UCSD-AML1 (cell line): ENCODE results near the gene PPP1R16B.
"Not testable (repeated sequence)": the region's sequence is repeated elsewhere in the genome, so short reads cannot be mapped to it uniquely, and the experiment has no call there.

Experiments used
- DNase-seq: peaks from one replicate; lab custom pipeline; 2025; ENCODE audit not compliant: unreplicated experiment; lab: John Stamatoyannopoulos, UW

PPP1R16B gene

GRCh38 chr20:38930242-38930569 is 124.7 kb downstream of the PPP1R16B start:
- no peak for DNase-seq

DNA sequence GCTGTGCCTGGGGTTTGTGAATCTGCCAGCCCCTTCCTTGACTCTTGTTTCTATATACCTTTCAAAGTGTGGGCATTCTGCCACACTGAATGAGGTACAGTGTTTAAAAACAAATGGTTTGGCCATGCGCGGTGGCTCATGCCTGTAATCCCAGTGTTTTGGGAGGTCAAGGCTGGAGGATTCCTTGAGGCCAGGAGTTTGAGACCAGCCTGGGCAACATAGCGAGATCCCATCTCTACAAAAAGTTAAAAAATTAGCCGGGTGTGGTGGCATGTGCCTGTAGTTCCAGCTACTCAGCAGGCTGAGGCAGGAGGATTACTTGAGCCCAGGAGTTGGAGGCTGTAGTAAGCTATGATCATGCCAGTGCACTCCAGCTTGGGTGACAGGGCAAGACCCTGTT is 126.5 kb downstream of the PPP1R16B start:
- no peak for DNase-seq

GRCh38 chr20:38932457-38933120 is 127.1 kb downstream of the PPP1R16B start:
- DNase-seq: no peak

- no peak for DNase-seq
These were observed 129.0 kb downstream of the PPP1R16B start for GRCh38 chr20:38934530-38934929.

DNA sequence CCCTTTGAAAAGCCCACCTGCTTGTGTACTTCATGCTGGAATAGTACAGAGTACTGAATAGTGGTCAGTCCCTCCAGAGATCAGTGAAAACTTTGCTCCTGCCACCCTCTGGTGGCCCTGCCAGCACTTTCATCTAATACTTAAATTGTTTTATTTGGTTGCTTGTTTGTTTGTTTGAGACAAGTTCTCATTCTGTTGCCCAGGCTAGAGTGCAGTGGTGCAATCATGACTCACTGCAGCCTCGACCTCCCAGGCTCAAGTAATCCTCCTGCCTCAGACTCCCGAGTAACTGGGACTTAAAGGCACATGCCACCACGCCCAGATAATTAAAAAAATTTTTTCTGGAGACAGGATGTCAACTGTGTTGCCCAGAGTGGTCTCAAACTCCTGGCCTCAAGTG is 129.8 kb downstream of the PPP1R16B start:
- no peak for DNase-seq

DNA sequence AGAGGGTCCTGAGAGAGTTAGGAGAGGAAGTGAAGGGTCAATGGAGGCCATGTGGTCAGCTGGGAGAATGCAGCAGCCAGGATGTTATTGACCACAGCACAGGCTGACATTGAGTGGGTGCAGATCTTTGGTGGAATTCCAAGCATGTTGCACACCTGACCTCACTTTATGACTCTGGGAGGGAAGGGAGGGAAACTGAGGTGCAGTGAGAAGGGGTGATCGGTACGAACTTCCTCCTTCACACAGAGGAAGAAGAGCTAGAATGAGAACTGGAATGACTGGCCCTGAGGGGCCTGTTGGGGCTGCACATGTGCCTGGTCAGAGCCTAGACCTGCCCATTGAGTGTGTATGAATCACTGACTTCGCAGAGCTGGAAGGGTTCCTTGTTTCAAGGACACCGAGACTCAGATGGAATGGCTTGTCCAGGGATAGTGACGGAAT is 130.5 kb downstream of the PPP1R16B start:
- no peak for DNase-seq

GRCh38 chr20:38937000-38937399 is 131.5 kb downstream of the PPP1R16B start:
- DNase-seq: no peak

- DNase-seq: no peak
These were observed 132.5 kb downstream of the PPP1R16B start for GRCh38 chr20:38937978-38938473.

GRCh38 chr20:38939686-38940085 is 134.2 kb downstream of the PPP1R16B start:
- DNase-seq: no peak

- no peak for DNase-seq
These were observed 135.1 kb downstream of the PPP1R16B start for GRCh38 chr20:38940644-38941043.

DNA sequence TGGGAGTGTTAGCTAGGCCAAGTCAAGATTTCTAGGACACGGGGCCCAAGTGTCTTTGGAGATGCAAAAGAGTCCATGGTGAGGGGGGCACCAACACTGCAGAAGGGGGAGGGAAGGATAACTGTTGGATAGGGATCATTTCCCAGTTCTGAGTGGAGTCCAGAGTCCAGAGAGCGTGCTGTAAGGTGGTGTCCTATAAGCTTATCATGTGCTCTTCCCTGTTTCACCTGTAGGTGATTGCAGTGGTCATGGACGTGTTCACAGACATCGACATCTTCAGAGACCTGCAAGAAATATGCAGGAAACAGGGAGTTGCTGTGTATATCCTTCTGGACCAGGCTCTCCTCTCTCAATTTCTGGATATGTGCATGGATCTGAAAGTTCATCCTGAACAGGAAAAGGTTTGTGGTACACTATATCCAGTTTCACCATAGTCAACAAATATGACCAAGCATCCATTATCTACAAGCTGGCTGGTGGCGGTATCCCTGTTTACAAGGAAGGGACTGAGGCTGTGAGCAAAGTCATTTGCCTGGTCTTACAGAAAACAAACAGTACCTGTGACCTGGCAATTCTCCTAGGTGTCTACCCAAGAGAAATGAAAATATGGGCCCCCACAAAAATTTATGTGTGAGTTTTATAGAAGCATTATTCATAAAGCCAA is 136.4 kb downstream of the PPP1R16B start:
- DNase-seq: no peak

GRCh38 chr20:38945012-38945411 is 139.5 kb downstream of the PPP1R16B start:
- DNase-seq: no peak

GRCh38 chr20:38946836-38947235 is 141.3 kb downstream of the PPP1R16B start:
- DNase-seq: no peak

DNA sequence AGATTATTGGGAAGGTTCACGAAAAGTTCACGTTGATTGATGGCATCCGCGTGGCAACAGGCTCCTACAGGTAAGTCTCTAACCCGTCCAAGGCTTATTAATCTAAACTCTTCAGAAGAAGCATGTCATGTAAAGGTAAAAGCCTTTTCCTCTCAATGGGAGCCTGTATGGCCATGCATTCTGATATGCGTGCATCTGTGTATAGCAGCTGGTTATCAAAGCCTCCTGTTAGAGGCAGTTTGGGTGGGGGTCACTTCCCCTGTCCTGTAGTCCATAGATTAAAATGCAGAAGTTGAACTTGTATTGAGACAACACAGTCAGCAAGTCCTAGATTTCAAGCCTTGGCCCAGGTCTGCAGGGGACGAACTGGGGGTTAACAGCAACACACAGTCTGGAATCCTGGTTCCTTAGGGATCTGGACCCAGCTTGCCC is 142.4 kb downstream of the PPP1R16B start:
- DNase-seq: no peak

- DNase-seq: no peak
These were observed 144.8 kb downstream of the PPP1R16B start for GRCh38 chr20:38950254-38950653.

GRCh38 chr20:38951611-38952010 is 146.1 kb downstream of the PPP1R16B start:
- DNase-seq: no peak

- DNase-seq: no peak
These were observed 146.7 kb downstream of the PPP1R16B start for GRCh38 chr20:38952153-38952552.

DNA sequence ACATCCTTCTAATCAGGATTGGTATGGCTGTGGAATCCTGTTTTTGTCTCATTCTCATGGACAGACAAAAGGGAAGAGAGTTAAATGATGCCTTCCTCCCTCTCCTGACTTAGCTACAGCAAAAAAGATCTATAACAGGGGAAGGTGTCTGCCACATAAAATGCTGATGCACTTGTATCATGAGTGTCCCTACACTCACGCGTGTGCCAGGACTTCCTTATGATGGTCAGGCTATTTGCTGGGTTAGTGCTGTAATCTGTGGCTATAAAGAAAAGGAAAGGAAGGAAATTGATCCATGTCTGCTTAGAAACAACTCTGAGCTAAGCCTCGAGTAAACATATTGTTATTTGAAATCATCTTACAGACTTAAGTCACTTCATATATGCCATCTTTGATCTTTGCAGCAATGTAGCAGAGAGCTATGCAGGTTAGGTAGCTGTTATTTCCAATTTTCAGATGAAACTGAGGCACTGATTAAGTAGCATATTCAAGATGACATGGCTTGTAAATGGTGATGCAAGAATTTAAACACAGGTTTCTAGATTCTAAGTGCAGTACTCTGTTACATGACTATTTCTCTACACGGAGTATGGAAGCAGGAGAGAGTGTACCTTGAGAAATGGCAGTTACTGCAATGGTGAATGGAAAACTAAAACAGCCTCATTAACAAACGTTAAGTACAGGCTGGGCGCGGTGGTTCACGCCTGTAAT is 148.3 kb downstream of the PPP1R16B start:
- no peak for DNase-seq

DNA sequence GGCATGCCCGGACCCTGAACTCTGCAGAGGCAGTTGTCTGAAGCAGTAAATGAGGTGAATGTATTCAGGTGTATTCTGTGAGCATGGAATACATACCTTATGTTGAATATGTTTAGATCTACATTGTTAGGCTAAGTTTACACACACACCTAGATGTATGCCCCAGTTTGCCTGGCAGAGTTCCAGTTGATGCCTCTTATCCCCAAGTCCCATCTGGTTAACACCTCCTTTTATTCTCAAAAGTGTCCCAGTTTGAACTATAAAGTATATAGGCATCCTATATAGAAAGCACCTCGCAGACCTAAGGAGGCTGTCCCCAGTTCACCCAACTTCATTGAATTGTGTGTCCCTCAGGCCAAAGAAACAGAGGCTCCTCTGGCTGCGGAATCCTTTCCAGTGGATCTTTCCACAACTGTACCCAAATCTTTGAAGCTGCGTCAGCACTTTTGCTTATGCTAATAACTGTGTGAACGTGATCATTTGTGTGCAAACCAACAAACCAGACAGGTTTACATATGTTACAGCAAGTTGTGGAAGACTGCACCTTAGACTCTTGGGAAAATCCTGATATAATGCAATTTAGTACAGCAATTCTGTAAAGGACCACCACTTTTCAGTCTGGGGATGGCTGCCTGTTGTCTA is 151.9 kb downstream of the PPP1R16B start:
- DNase-seq: no peak

- DNase-seq: no peak
These were observed 152.5 kb downstream of the PPP1R16B start for GRCh38 chr20:38957915-38958485.

- not testable (repeated sequence) for DNase-seq
These were observed 154.7 kb downstream of the PPP1R16B start for GRCh38 chr20:38960187-38960687.
